ENCODE data around the gene ABLIM1. TPM values are rescaled to one million over a fixed set of nuclear protein-coding genes. Genes with fewer than 3 reads are reported as not detected.

Gene ABLIM1
- total and polyA plus RNA-seq, 2 experiments from 2014 or later = 21.9 to 45.1 TPM

- no peak overlapping the region for H2AFZ ChIP-seq
- no peak for DNase-seq (ENCODE audit: low spot score)
- Mint-ChIP-seq H3K9me3 (no peaks in the 10 kb centered on the region), H3K4me1 (peaks cover 24% of the 10 kb centered on the region), H3K36me3 (ENCODE audit: low read depth) (no peaks in the 10 kb centered on the region), H3K27ac (no peak overlapping the region), H3K4me3 (no peak overlapping the region), H3K27me3 (ENCODE audit: insufficient read depth, low read depth, poor library complexity) (peaks cover 3% of the 10 kb centered on the region)
- H3K27me3 ChIP-seq (ENCODE audit: insufficient read depth) = no peaks in the 10 kb centered on the region
- H3F3A ChIP-seq (replicated peaks; ENCODE audit: low read depth) = no peaks in the 10 kb centered on the region
- no peak for ATAC-seq
- no peak overlapping the region for H3K27ac ChIP-seq (ENCODE audit: low read depth)
- no peak for TF ChIP-seq REST (IDR thresholded peaks at IDR 0.05; ENCODE audit: unreplicated experiment)
- no peak for TF ChIP-seq JUNB (IDR thresholded peaks at IDR 0.05; ENCODE audit: unreplicated experiment)
- no peak for TF ChIP-seq CREB1 (CRISPR knock-in tag; IDR thresholded peaks at IDR 0.05; ENCODE audit: low read depth)
- no peak for TF ChIP-seq EZH2phosphoT487 (IDR thresholded peaks at IDR 0.05; ENCODE audit: unreplicated experiment)
- no peak for TF ChIP-seq ETS1 (IDR thresholded peaks at IDR 0.05)
- TF ChIP-seq ZNF114 (CRISPR knock-in tag; IDR thresholded peaks at IDR 0.05) = no peak
- TF ChIP-seq STAT1 (IDR thresholded peaks at IDR 0.05; ENCODE audit: unreplicated experiment) = no peak
- no peak for TF ChIP-seq ZNF331 (CRISPR knock-in tag; IDR thresholded peaks at IDR 0.05; ENCODE audit: low read depth)
- no peak for TF ChIP-seq ZNF462 (CRISPR knock-in tag; IDR thresholded peaks at IDR 0.05)
- TF ChIP-seq POLR2AphosphoS5 (IDR thresholded peaks at IDR 0.05; ENCODE audit: low read depth) = no peak
- no peak for TF ChIP-seq EZH2 (IDR thresholded peaks at IDR 0.05; ENCODE audit: low read depth, unreplicated experiment)
- TF ChIP-seq NANOG (IDR thresholded peaks at IDR 0.05; ENCODE audit: borderline replicate concordance) = no peak
- no peak for TF ChIP-seq CTCF (conservative IDR thresholded peaks at IDR 0.05; ENCODE audit: low read depth in 2 of 2)
- peaks cover 5% of the 10 kb centered on the region; the same call in 1 of the 2 replicates for H3K4me1 ChIP-seq (ENCODE audit: insufficient read depth)
- no peaks in the 10 kb centered on the region for H3K36me3 ChIP-seq (ENCODE audit: insufficient read depth)
- H4K20me1 ChIP-seq (replicated peaks; ENCODE audit: insufficient read depth) = no peaks in the 10 kb centered on the region; the same call in 1 of the 2 replicates
- H3K4me3 ChIP-seq = no peak overlapping the region
- H3K4me2 ChIP-seq = no peak overlapping the region
- H3K79me2 ChIP-seq (replicated peaks; ENCODE audit: insufficient read depth) = peaks cover 43% of the 10 kb centered on the region
- H3K9me2 ChIP-seq (ENCODE audit: insufficient read depth) = peaks cover 8% of the 10 kb centered on the region; the same call in 1 of the 2 replicates
Measured at GRCh38 chr10:114511881-114512280, 146.2 kb downstream of the ABLIM1 start.
